M059J (cell line): ENCODE data around the gene PPP1R12B. TPM values are rescaled to one million over a fixed set of nuclear protein-coding genes. Genes with fewer than 3 reads are reported as not detected.
"Not testable (repeated sequence)": the region's sequence is repeated elsewhere in the genome, so short reads cannot be mapped to it uniquely, and the experiment has no call there.

ENCODE experiments used
- DNase-seq: peaks from one replicate; pipeline ENCODE4 v3.0.0-alpha.2; 2012; ENCODE audit warnings: low read depth
- total RNA-seq: library from RNA; depleted of rRNA; stranded (reverse); fragments of >200 nt; shearing (Covaris generic); gene quantifications from 2 replicates; pipeline ENCODE4 v1.2.3, GENCODE V29; 2014; rRNA removed

The PPP1R12B gene
- total RNA-seq, 1 experiment from 2014 or later = 9.3 TPM

DNA sequence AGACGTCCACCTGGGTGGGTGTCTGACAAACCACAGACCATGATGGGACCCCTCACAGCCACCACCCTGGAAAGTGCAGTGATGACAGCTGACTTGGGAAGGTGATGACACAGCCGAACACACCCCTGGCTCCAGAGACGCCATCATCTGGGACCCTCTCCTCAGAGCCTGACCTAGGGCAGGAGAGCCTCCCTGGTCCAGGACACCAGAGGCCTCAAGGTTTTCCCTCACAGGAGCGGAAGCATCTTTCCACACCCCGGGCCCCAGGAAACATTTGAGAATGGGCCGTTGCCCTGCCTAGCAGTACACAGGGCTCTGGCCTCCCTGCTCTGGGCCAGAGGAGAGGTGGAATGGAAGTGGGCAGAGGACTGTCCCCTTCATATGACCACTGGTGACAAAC, 282.0 kb downstream of the PPP1R12B start:
- no peak for DNase-seq

DNA sequence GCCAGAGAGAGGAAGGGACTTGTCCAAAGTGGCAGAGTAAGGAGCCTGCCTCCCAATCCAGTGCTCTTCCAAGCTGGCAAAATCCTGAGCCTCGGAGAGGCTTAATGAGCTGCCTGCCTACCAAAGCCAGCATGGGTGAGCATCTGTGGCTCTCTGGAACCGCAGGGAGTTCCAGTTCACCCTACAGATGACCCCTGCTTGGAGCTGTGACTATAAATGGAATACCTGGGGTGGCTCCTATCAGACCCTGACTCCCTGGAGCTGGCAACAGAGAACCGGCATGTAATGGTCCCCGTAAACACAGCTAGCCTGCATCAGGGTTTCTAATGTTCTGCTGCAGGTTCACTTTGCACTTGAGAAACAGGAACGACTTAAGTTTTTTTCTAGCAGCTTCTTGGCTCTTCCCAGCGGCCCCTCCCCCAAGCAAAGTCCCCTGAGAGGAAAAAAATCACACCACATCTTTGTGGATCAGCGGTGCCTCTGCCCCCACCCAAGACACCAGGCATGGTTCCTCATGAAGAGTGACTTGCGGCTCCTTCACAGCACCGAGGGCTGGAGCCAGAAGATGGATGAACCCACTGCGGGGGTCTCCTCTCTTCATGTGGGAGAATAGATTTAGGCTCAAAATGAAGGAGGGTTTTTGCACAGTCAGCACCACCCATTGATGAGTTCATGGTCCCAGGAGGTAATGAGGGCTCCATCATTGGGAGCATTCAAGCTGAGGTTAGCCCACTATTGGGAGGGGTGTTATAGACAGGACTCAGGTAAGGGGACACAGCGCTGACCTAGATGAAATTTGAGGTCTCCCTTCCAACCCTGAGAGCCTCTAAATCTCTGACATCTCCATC, 282.8 kb downstream of the PPP1R12B start:
- DNase-seq = no peak

DNA sequence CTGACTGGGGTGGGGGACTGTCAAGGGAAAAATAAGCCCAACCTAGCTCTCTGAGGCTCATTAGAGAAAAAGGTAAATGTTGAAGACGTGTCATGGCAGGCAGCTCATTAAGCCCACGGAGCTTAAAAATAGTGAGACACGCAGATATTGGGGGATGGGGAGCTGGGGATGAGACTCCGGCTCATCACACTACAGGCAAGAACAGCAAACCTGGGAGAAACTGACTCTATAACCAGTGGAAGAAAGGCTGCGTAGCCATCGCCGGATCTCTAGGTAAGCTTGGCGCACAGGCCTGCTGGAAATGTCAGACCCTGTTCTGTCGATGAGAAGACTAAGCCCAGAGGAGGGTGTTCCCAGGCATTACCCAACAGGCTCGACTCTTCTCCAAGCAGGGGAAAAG, 283.7 kb downstream of the PPP1R12B start:
- DNase-seq = no peak

DNA sequence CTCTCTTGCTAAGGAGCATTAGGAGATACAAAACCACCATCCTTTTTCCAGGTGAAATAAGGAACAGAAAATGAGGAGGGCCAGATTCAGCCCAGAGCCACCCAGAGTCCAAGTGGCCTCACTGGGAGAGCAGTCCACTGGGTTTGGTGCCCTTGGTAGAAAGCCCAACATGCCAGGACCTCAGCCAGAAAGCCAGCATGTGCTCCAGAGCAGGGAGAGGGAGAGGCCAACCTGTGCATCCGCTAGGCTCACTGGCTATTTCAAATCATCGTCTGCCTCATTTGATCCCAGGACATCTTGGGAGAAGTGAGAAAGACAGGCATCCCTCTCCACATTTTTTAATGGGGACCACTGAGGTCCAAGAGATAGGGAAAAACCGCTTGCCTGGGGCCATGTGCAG, 287.7 kb downstream of the PPP1R12B start:
- DNase-seq = not testable (repeated sequence)

DNA sequence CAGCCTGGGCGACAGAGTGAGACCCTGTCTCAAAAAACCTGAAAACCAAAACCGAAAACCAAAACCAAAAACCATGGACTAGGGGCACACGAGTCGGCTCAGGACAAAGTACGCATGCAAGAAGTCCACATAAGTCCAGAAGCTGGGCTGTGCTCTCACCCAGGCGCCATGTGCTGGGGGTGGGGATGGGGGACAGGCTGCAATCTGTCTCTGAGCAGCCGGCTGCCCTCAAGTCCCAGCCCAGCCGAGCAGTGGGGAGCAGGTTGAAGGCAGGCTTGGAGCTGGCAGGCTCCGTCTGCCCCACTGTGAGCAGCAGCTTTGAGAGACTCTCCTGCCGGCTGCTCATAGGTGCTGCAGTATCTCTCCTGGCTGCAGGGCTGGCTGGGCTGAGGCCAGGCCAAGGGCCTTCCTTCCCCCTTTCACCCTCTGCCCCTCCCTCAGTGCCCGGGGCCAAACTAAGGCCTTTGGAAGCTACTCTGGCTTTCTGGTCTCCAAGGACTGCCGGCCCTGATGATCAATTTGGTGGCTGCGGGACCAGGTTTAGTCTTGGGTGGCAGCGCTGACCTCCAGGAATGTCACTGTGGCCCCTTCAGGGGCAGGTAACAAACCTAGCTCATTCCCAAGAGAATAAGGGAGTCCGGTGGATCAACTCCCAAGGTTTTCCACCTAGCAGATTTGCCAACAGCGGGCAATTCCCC, 289.0 kb downstream of the PPP1R12B start:
- DNase-seq = not testable (repeated sequence)

DNA sequence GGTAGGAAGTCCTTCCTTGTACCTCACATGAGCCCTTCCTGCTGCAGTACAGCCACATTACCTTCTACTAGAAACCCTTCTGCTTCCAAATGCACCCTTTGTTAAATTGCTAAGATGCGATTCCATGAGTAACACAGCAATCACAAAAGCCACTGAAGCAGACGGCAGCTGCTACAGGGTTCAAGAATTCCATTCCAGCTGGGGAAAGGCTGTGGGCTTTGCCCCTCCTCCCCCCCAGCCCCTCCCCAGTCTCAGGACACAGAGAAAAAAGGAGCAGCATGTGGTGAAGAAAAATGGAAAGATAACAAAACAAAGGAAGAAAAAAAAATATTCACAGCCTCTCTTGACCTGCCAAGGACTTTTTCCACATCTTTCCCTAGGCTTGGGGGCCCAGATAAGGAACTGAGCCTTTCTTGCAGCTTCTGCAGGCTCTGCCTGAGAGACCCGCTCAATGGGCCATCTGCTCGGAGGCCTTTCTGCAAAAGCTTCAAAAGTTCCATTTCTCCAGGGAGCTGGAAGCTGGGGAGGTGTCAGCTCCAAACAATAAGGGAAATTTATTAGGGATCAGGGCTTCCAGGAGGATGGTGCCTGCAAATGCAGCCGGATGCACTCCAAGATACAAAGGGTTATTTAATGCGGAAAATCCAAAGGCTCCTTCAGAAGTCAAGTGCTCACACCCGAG, 289.7 kb downstream of the PPP1R12B start:
- DNase-seq = no peak

DNA sequence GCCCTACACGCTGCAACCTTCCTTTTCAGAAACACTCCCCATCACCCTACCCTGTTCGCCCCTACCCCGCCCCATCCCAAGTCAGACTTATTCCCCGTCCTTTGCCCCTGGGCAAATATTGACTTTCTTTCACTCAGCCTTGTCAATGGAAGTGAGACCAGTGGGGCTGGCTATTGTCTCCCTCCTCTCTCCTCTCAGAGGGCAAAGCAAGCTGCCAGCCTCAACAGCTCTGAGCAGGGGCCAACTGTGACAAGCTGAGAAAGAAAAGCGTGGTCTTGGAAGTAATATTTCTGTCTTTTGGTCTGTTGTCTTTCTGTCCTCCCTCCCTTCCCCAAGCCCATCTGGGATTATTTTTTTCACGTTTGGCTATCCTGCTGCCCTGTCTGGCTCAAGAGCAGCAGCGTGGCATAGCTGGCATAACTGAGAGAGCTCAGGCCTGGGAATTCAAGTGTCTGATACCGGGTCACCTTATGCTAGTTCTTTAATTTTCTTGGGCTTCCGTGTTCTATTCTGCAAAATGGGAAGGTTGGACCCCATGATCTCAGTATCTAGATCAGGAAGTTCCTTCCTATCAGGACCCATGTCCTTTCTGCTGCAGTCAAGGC, 290.3 kb downstream of the PPP1R12B start:
- not testable (repeated sequence) for DNase-seq

DNA sequence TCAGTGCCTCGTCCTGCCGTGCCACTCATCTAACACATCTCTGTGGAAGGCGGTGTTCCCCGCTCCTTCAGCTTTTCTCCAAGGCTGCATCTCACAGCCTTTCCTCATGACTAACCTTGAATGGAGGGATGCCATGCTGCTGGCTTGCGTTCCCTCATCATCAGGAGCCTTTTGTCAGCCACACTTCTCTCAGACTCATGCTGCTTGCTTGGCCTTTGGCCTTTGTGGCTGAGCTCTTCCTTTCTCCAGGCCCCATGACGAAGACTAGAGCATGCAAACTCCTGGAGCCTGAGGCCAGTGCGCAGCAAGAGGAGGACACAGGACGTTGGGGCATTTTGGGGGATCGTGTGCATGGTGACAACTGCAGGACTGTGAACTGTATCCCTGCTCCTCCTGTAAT, 291.0 kb downstream of the PPP1R12B start:
- DNase-seq = peak; percentile 89

DNA sequence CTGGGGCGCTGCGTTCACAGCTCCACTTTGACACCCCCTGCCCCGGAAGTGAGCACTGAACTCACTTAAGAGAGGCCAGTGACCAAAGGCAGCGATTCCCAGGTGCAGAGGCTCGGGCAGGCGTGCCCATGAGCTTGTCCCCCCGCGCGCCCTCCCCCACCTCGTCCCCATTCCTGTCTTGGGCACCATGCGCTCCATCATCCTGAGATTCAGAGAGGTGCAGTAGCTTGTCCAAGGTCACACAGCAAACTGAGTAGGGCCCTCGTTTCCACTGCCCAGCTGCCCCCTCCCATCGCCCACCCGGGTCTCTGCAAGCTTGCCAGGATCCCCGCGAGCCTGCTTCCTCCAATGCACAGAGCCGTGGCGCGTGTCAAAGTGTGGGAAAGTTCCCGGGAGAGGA, 293.7 kb downstream of the PPP1R12B start:
- no peak for DNase-seq

Other genes starting within 250 kb of the PPP1R12B start
- not detected in 2 replicates for gene GPR37L1, start 225.8 kb upstream of the PPP1R12B start, total RNA-seq
- 15.3 and 24.7 TPM in 2 replicates for gene ARL8A, start 204.0 kb upstream of the PPP1R12B start, total RNA-seq
- gene PTPN7, start 188.1 kb upstream of the PPP1R12B start, total RNA-seq = not detected in 2 replicates
- not detected in 2 replicates for gene LGR6, start 154.9 kb upstream of the PPP1R12B start, total RNA-seq
- 249 and 263 TPM in 2 replicates for gene UBE2T, start 6.8 kb upstream of the PPP1R12B start, total RNA-seq